A549 (cell line): ENCODE data around the gene AEBP1. TPM values are rescaled to one million over a fixed set of nuclear protein-coding genes. Genes with fewer than 3 reads are reported as not detected.

Source experiments
- ATAC-seq, 2 experiments: fragments of 200-7000 bp in 1 of 2; fragments of >200 bp in 1 of 2; cut with Nextera tagmentation in 1 of 2; cut with Tn5 transposase in 1 of 2; 3 replicates each; pipeline versions ENCODE4 v1.8.0 to v1.9.1; 2018 to 2020; ENCODE audit warnings: mild to moderate bottlenecking in 1 of 2, moderate library complexity in 1 of 2
- CTCF ChIA-PET: fragments of 300-600 bp; sonication (Branson Sonifier 250); formaldehyde crosslinking; extraction: SDS; loops from one replicate; lab custom pipeline; 2021; ENCODE audit warnings: antibody characterized with exemption, inconsistent platforms; lab: Yijun Ruan, JAX
- POLR2A ChIA-PET: fragments of 350-600 bp; formaldehyde crosslinking; extraction: SDS; loops from one replicate; lab custom pipeline; 2021; ENCODE audit warnings: antibody characterized with exemption, inconsistent platforms; lab: Yijun Ruan, JAX
- DNase-seq, 2 experiments: peaks; one replicate each; pipeline versions ENCODE4 v3.0.0 to v3.0.0-alpha.2; 2011 to 2016; ENCODE audit warnings: low read depth in 1 of 2, low spot score in 1 of 2
- FAIRE-seq: peaks from 2 replicates; lab custom pipeline; 2011; peaks lifted over from hg19 to GRCh38; lab: Jason Lieb, UNC
- H3K27ac ChIP-seq, 2 experiments: fragments of >200 bp; sonication (Bioruptor Twin); formaldehyde crosslinking; 3 replicates each; pipeline ENCODE4 v1.5.1; 2016 to 2017
- H3K4me1 ChIP-seq: fragments of >200 bp; sonication (Bioruptor Twin); formaldehyde crosslinking; 3 replicates; pipeline ENCODE4 v1.6.1; 2016
- H3K4me2 ChIP-seq: fragments of >200 bp; sonication (Bioruptor Twin); formaldehyde crosslinking; 3 replicates; pipeline ENCODE4 v1.6.1; 2016
- H3K4me3 ChIP-seq: fragments of >200 bp; sonication (Bioruptor Twin); formaldehyde crosslinking; 3 replicates; pipeline ENCODE4 v1.5.1; 2016
- H3K9me3 ChIP-seq: fragments of >200 bp; sonication (Bioruptor Twin); formaldehyde crosslinking; 3 replicates; pipeline ENCODE4 v1.6.1; 2016
- BCL3 ChIP-seq: fragments of >200 bp; sonication (Bioruptor Twin); formaldehyde crosslinking; IDR thresholded peaks from 3 replicates; pipeline ENCODE4 v1.6.1; 2016
- BHLHE40 ChIP-seq: IDR thresholded peaks from 2 replicates; pipeline ENCODE4 v1.6.1; 2012; ENCODE audit warnings: low read depth, low read length, inconsistent platforms
- CHD4 ChIP-seq: fragments of 200-600 bp; sonication (generic); IDR thresholded peaks from 2 replicates; pipeline ENCODE4 v1.6.1; 2016; ENCODE audit warnings: antibody characterized with exemption, mild to moderate bottlenecking, borderline replicate concordance
- E2F6 ChIP-seq: IDR thresholded peaks from 2 replicates; pipeline ENCODE4 v1.6.1; 2012; ENCODE audit warnings: low read depth, borderline replicate concordance
- EHF ChIP-seq: fragments of 250-450 bp; sonication (Bioruptor Pico); IDR thresholded peaks from 2 replicates; pipeline ENCODE4 v1.5.0; 2020; ENCODE audit warnings: mild to moderate bottlenecking
- ELK1 ChIP-seq: fragments of 150-350 bp; IDR thresholded peaks from 2 replicates; pipeline ENCODE4 v1.6.1; 2014; ENCODE audit warnings: low read depth, mild to moderate bottlenecking, low read length
- HMGXB4 ChIP-seq: fragments of 250-450 bp; sonication (Bioruptor Pico); IDR thresholded peaks from 2 replicates; pipeline ENCODE4 v1.5.0; 2021; ENCODE audit warnings: mild to moderate bottlenecking, moderate library complexity, borderline replicate concordance
- HOXA7 ChIP-seq: fragments of 250-450 bp; sonication (Bioruptor Pico); IDR thresholded peaks from 2 replicates; pipeline ENCODE4 v1.5.0; 2020; ENCODE audit warnings: mild to moderate bottlenecking, moderate library complexity
- HOXB5 ChIP-seq: fragments of 250-450 bp; sonication (Bioruptor Pico); IDR thresholded peaks from 2 replicates; pipeline ENCODE4 v1.5.0; 2020; ENCODE audit warnings: mild to moderate bottlenecking, moderate library complexity
- JUN ChIP-seq, 2 experiments: fragments of >200 bp; sonication (Bioruptor Twin); formaldehyde crosslinking; IDR thresholded peaks; 2 replicates in 1 of 2; 3 replicates in 1 of 2; pipeline ENCODE4 v1.6.1; 2016 to 2017
- MAFK ChIP-seq: fragments of 450-650 bp; IDR thresholded peaks from 2 replicates; pipeline ENCODE4 v1.6.1; 2014; ENCODE audit not compliant: partially characterized antibody
- MAX ChIP-seq: IDR thresholded peaks from 2 replicates; pipeline ENCODE4 v1.6.1; 2012
- MAZ ChIP-seq: fragments of 150-350 bp; IDR thresholded peaks from 2 replicates; pipeline ENCODE4 v1.6.1; 2014; ENCODE audit warnings: antibody characterized with exemption, low read depth, low read length, borderline replicate concordance
- MYC ChIP-seq: IDR thresholded peaks from 2 replicates; pipeline ENCODE4 v1.6.1; 2012; ENCODE audit warnings: mild to moderate bottlenecking, inconsistent platforms, low read length, improper control_type of control experiment, borderline replicate concordance
- NPAS2 ChIP-seq: fragments of 250-450 bp; sonication (Bioruptor Pico); IDR thresholded peaks from 2 replicates; pipeline ENCODE4 v1.8.0; 2022; ENCODE audit warnings: mild to moderate bottlenecking, moderate library complexity, borderline replicate concordance
- POLR2AphosphoS2 ChIP-seq: conservative IDR thresholded peaks from 2 replicates; pipeline ENCODE4 v1.6.1; 2012; ENCODE audit warnings: low read length, improper control_type of control experiment, inconsistent platforms
- RAD21 ChIP-seq, 2 experiments: fragments of >200 bp in 1 of 2; sonication (Bioruptor Twin) in 1 of 2; formaldehyde crosslinking in 1 of 2; IDR thresholded peaks in 1 of 2; conservative IDR thresholded peaks in 1 of 2; 2 replicates in 1 of 2; 3 replicates in 1 of 2; pipeline ENCODE4 v1.6.1; 2012 to 2018; ENCODE audit warnings: inconsistent platforms in 1 of 2
- REST ChIP-seq: fragments of 200-600 bp; sonication (generic); IDR thresholded peaks from 2 replicates; pipeline ENCODE4 v1.6.1; 2016; ENCODE audit warnings: antibody characterized with exemption, mild to moderate bottlenecking, moderate library complexity
- ZFP36 ChIP-seq: fragments of 450-650 bp; IDR thresholded peaks from 2 replicates; pipeline ENCODE4 v1.6.1; 2014; ENCODE audit warnings: borderline replicate concordance; ENCODE audit not compliant: partially characterized antibody
- WGBS: methylation state at CpG from one replicate; pipeline ENCODE4 v1.1.6; 2017; ENCODE audit errors: missing lambda C conversion rate; 5-methylcytosine and 5-hydroxymethylcytosine counted together
- polyA plus RNA-seq, 4 experiments: library from polyadenylated mRNA; depleted of rRNA in 3 of 4; stranded (reverse); fragments of >200 nt; fragmentation: RNase III in 1 of 4; extraction: RNeasy Plus Mini Kit Qiagen cat#74134 plus additional on column Dnase treatment in 1 of 4; gene quantifications; 2 replicates in 3 of 4; 3 replicates in 1 of 4; pipeline ENCODE4 v1.2.3, GENCODE V29; 2011 to 2017

The AEBP1 gene
- polyA plus RNA-seq, 2 of the 4 experiments (the other 2 are of a cell fraction): not detected

GRCh38 chr7:44152971-44153947, 49.1 kb downstream of the AEBP1 start:
- TF ChIP-seq REST: no peak
- no peak for TF ChIP-seq BCL3
- no peak for TF ChIP-seq MAZ
- WGBS: 76% methylated on average over 22 of the region's 22 CpGs
- no peak for DNase-seq
- Histone ChIP-seq H3K27ac (no peak overlapping the region), H3K4me1 (no peaks in the 10 kb centered on the region), H3K4me3 (no peak overlapping the region), H3K4me2 (no peak overlapping the region), H3K9me3 (no peaks in the 10 kb centered on the region)
- CTCF ChIA-PET: interaction anchor here (0.8 to 1.1 kb wide), 3 partner anchors 18 to 22 kb away, joined by 3 read pairs; no protein-coding TSS in a partner anchor
- POLR2A ChIA-PET: no interaction called here
- peak in 1 of 2 experiments; percentile 44; a peak in 3 of 6 replicates for ATAC-seq
- FAIRE-seq: no peak

- ChIA-PET CTCF (interaction anchor here (0.8 to 0.9 kb wide), 2 partner anchors 17 to 22 kb away, joined by 3 read pairs; no protein-coding TSS in a partner anchor), POLR2A (no interaction called here)
- no peak for ATAC-seq
- H3K4me3 ChIP-seq: no peak overlapping the region
- no peaks in the 10 kb centered on the region for H3K9me3 ChIP-seq
- TF ChIP-seq RAD21 (conservative IDR thresholded peaks at IDR 0.05 in 1 of 2, IDR thresholded peaks at IDR 0.05 in 1 of 2): no peak
- no peak for TF ChIP-seq BCL3
- no peak for TF ChIP-seq MYC
- TF ChIP-seq NPAS2 (CRISPR knock-in tag): no peak
- TF ChIP-seq HOXA7 (CRISPR knock-in tag): no peak
- no peaks in the 10 kb centered on the region for H3K4me1 ChIP-seq
- DNase-seq: no peak
- FAIRE-seq: no peak
- no peak overlapping the region for H3K4me2 ChIP-seq
- 82% methylated on average over 5 of the region's 5 CpGs for WGBS
- no peak overlapping the region for H3K27ac ChIP-seq
Measured at GRCh38 chr7:44153948-44154335, 49.8 kb downstream of the AEBP1 start.

GRCh38 chr7:44154703-44155102, 50.6 kb downstream of the AEBP1 start:
- ChIA-PET CTCF (interaction anchor here (0.8 kb wide), 1 partner anchor 10 kb away, joined by 3 read pairs; no protein-coding TSS in a partner anchor), POLR2A (no interaction called here)
- Histone ChIP-seq H3K4me1 (no peaks in the 10 kb centered on the region), H3K4me2 (no peak overlapping the region), H3K27ac (no peak overlapping the region), H3K9me3 (no peaks in the 10 kb centered on the region), H3K4me3 (no peak overlapping the region)
- DNase-seq (no peak), FAIRE-seq (no peak), ATAC-seq (no peak)
- 68% methylated on average over 3 of the region's 3 CpGs for WGBS
- TF ChIP-seq MAX (no peak), JUN (IDR thresholded peaks at IDR 0.05) (no peak), E2F6 (no peak), EHF (CRISPR knock-in tag) (no peak), HMGXB4 (CRISPR knock-in tag) (no peak), BHLHE40 (no peak), RAD21 (conservative IDR thresholded peaks at IDR 0.05 in 1 of 2, IDR thresholded peaks at IDR 0.05 in 1 of 2) (no peak), POLR2AphosphoS2 (no peak), CHD4 (no peak), ZFP36 (no peak), MAFK (no peak), ELK1 (no peak), HOXB5 (CRISPR knock-in tag) (no peak)
